ENCODE results near the gene ARHGAP29.
"Not testable (repeated sequence)": the region's sequence is repeated elsewhere in the genome, so short reads cannot be mapped to it uniquely, and the experiment has no call there.

DNA sequence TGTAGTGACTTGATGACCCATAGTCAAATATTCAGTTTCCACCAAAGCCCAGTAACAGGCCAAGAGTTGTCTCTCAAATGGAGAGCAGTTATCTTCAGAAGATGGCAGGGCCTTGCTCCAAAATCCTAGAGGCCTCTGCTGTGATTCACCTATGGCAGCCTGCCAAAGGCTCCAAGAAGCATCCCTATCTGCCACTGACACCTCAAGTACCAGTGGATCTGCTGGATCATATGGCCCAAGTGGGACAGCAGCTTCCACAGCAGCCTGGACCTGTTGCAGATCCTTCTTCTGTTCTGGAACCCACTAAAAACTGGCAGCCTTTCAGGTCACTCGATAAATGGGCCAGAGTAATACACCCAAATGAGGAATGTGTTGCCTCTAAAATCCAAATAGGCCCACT is 73.3 kb downstream of the ARHGAP29 start:
- TF ChIP-seq, protein P1, sequence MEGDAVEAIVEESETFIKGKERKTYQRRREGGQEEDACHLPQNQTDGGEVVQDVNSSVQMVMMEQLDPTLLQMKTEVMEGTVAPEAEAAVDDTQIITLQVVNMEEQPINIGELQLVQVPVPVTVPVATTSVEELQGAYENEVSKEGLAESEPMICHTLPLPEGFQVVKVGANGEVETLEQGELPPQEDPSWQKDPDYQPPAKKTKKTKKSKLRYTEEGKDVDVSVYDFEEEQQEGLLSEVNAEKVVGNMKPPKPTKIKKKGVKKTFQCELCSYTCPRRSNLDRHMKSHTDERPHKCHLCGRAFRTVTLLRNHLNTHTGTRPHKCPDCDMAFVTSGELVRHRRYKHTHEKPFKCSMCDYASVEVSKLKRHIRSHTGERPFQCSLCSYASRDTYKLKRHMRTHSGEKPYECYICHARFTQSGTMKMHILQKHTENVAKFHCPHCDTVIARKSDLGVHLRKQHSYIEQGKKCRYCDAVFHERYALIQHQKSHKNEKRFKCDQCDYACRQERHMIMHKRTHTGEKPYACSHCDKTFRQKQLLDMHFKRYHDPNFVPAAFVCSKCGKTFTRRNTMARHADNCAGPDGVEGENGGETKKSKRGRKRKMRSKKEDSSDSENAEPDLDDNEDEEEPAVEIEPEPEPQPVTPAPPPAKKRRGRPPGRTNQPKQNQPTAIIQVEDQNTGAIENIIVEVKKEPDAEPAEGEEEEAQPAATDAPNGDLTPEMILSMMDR (conservative IDR thresholded peaks at IDR 0.05): not testable (repeated sequence)
- TF ChIP-seq EZH2 (IDR thresholded peaks at IDR 0.05; ENCODE audit: low read depth): not testable (repeated sequence)
